GM12878 (cell line): ENCODE measurements around the gene OTOP3. TPM values are rescaled to one million over a fixed set of nuclear protein-coding genes. Genes with fewer than 3 reads are reported as not detected.

ENCODE experiments used
- ATAC-seq: fragments of 200-7000 bp; cut with Tn5 transposase; 3 replicates; pipeline ENCODE4 v1.9.1; 2020; ENCODE audit warnings: mild to moderate bottlenecking, moderate library complexity
- BruUV-seq: library from RNA; stranded (reverse); fragments of 400-500 nt; replicated peaks from 2 replicates; lab custom pipeline; 2021; lab: Mats Ljungman, UMichigan
- CTCF ChIA-PET: fragments of 300-600 bp; sonication (Branson Sonifier 250); formaldehyde crosslinking; extraction: SDS; loops from one replicate; lab custom pipeline; 2021; ENCODE audit warnings: inconsistent platforms; lab: Yijun Ruan, JAX
- POLR2A ChIA-PET: fragments of 350-600 bp; formaldehyde crosslinking; extraction: SDS; loops from one replicate; lab custom pipeline; 2021; ENCODE audit warnings: inconsistent platforms; lab: Charles Lee
- RAD21 ChIA-PET: fragments of 300-600 bp; sonication (Branson Sonifier 250); formaldehyde crosslinking; loops from one replicate; lab custom pipeline; 2023; ENCODE audit warnings: antibody characterized with exemption; ENCODE audit not compliant: unreplicated experiment; lab: Charles Lee
- SMC1A ChIA-PET: fragments of 300-600 bp; sonication (Branson Sonifier 250); formaldehyde crosslinking; loops from one replicate; lab custom pipeline; 2023; ENCODE audit not compliant: unreplicated experiment, uncharacterized antibody; lab: Charles Lee
- DNase-seq: peaks from one replicate; pipeline ENCODE4 v3.0.0-alpha.2; 2011; ENCODE audit warnings: low read depth, low spot score
- FAIRE-seq: peaks from 3 replicates; lab custom pipeline; 2011; peaks lifted over from hg19 to GRCh38; lab: Jason Lieb, UNC
- H2AFZ ChIP-seq: 2 replicates; pipeline ENCODE4 v1.6.0; 2011; ENCODE audit warnings: low read depth, low read length, control low read depth; ENCODE audit not compliant: control insufficient read depth
- H3K27ac ChIP-seq: 2 replicates; pipeline ENCODE4 v1.5.1; 2011; ENCODE audit warnings: control low read depth; ENCODE audit not compliant: control insufficient read depth, insufficient read depth
- H3K27me3 ChIP-seq, 2 experiments: replicated peaks in 1 of 2; 2 replicates each; pipeline versions ENCODE4 v1.6.0 to v1.6.1; 2011; ENCODE audit warnings: low read length in 1 of 2; ENCODE audit not compliant: control insufficient read depth in 2 of 2, insufficient read depth in 2 of 2
- H3K36me3 ChIP-seq, 2 experiments: 2 replicates each; pipeline ENCODE4 v1.5.1; 2011; ENCODE audit warnings: low read length in 1 of 2; ENCODE audit not compliant: control insufficient read depth in 2 of 2, insufficient read depth in 2 of 2
- H3K4me1 ChIP-seq: 2 replicates; pipeline ENCODE4 v1.6.1; 2011; ENCODE audit warnings: mild to moderate bottlenecking, low read length, moderate library complexity, mixed read lengths; ENCODE audit not compliant: control insufficient read depth, insufficient read depth
- H3K4me2 ChIP-seq: 2 replicates; pipeline ENCODE4 v1.6.0; 2011; ENCODE audit warnings: control low read depth; ENCODE audit not compliant: control insufficient read depth, insufficient read depth
- H3K4me3 ChIP-seq: fragments of 200-600 bp; sonication (generic); 2 replicates; pipeline ENCODE4 v1.5.1; 2016
- H3K79me2 ChIP-seq: 2 replicates; pipeline ENCODE4 v1.6.0; 2011; ENCODE audit warnings: low read length; ENCODE audit not compliant: control insufficient read depth, insufficient read depth
- H3K9ac ChIP-seq: 2 replicates; pipeline ENCODE4 v1.8.0; 2011; ENCODE audit warnings: low read length, control low read depth, mixed read lengths; ENCODE audit not compliant: control insufficient read depth, insufficient read depth
- H3K9me3 ChIP-seq: replicated peaks from 3 replicates; pipeline ENCODE4 v1.5.1; 2011; ENCODE audit warnings: mild to moderate bottlenecking, low read length; ENCODE audit not compliant: control insufficient read depth, insufficient read depth
- H4K20me1 ChIP-seq: 2 replicates; pipeline ENCODE4 v1.6.0; 2011; ENCODE audit not compliant: control insufficient read depth, insufficient read depth
- ASH2L ChIP-seq: fragments of 300-600, 200-600 bp; sonication (generic); IDR thresholded peaks from 2 replicates; pipeline ENCODE4 v1.6.1; 2017; ENCODE audit warnings: low read depth, mild to moderate bottlenecking, borderline replicate concordance
- CEBPB ChIP-seq, 2 experiments: fragments of 150-350 bp in 1 of 2; IDR thresholded peaks; 2 replicates each; pipeline ENCODE4 v1.6.1; 2012 to 2014; ENCODE audit warnings: low read depth in 2 of 2, low read length in 2 of 2, borderline replicate concordance in 1 of 2, inconsistent platforms in 1 of 2
- NFXL1 ChIP-seq: fragments of 450-650 bp; IDR thresholded peaks from 2 replicates; pipeline ENCODE4 v1.6.1; 2017; ENCODE audit warnings: antibody characterized with exemption, mild to moderate bottlenecking, borderline replicate concordance
- POLR2AphosphoS2 ChIP-seq: IDR thresholded peaks from 2 replicates; pipeline ENCODE4 v1.6.1; 2011; ENCODE audit warnings: low read depth, mild to moderate bottlenecking, low read length, improper control_type of control experiment, moderate library complexity
- RB1 ChIP-seq: fragments of 450-650 bp; formaldehyde crosslinking; IDR thresholded peaks from 2 replicates; pipeline ENCODE4 v1.6.1; 2017; ENCODE audit warnings: mild to moderate bottlenecking, borderline replicate concordance
- SIN3A ChIP-seq: IDR thresholded peaks from 2 replicates; pipeline ENCODE4 v1.6.1; 2012; ENCODE audit warnings: low read depth, low read length, improper control_type of control experiment
- ZNF207 ChIP-seq: fragments of 450-650 bp; IDR thresholded peaks from 2 replicates; pipeline ENCODE4 v1.6.1; 2014; ENCODE audit warnings: antibody characterized with exemption, mild to moderate bottlenecking, borderline replicate concordance
- ZSCAN29 ChIP-seq: fragments of 450-650 bp; IDR thresholded peaks from 2 replicates; pipeline ENCODE4 v1.6.1; 2017; ENCODE audit warnings: mild to moderate bottlenecking, moderate library complexity
- WGBS: methylation state at CpG from one replicate; pipeline ENCODE4 v1.1.6; 2016; ENCODE audit warnings: low lambda C conversion rate; ENCODE audit not compliant: insufficient replicate concordance, insufficient coverage; ENCODE audit errors: missing lambda C conversion rate; 5-methylcytosine and 5-hydroxymethylcytosine counted together
- in situ Hi-C: fragments of 300-500 bp; cut with MboI; formaldehyde crosslinking; loops from 9 replicates; pipeline ENCODE4 v1.14.3; 2018; ENCODE audit warnings: mixed read lengths
- intact Hi-C: fragments of 100-400 bp; cut with micrococcal nuclease; formaldehyde crosslinking; loops from one replicate; pipeline ENCODE4 v1.14.2; 2022; ENCODE audit not compliant: unreplicated experiment
- polyA plus RNA-seq, 11 experiments: library from polyadenylated mRNA; depleted of rRNA in 4 of 11; unstranded in 6 of 11; stranded (reverse) in 5 of 11; fragments of >200 nt; fragmentation: Nextera tagmentation in 4 of 11; fragmentation: Illumina TruSeq in 1 of 11; extraction: Ambion mirVana in 4 of 11; extraction: Trizol in 1 of 11; gene quantifications; 1 replicate in 1 of 11; 2 replicates in 10 of 11; pipeline versions ENCODE4 v1.2.1 to v1.2.3, GENCODE V29; 2011 to 2016; ENCODE audit warnings: inconsistent platforms in 2 of 11, missing spikeins in 2 of 11, low read depth in 1 of 11
- total RNA-seq, 4 experiments: library from RNA; depleted of rRNA in 3 of 4; stranded (reverse); fragments of >200 nt in 3 of 4; fragmentation: Illumina TruSeq in 1 of 4; extraction: Trizol in 1 of 4; gene quantifications; 2 replicates each; pipeline versions ENCODE4 v1.2.1 to v1.2.3, GENCODE V29; 2013 to 2021
- TF ChIP-seq, protein P1 (sequence below): IDR thresholded peaks from 2 replicates; pipeline ENCODE4 v1.6.1; 2012; ENCODE audit warnings: low read depth, low read length, improper control_type of control experiment
- TF ChIP-seq, protein P2 (sequence below): fragments of 450-650 bp; IDR thresholded peaks from 2 replicates; pipeline ENCODE4 v1.6.1; 2017; ENCODE audit warnings: mild to moderate bottlenecking, moderate library complexity

Gene OTOP3
- total and polyA plus RNA-seq, 10 of the 15 experiments (the other 5 are each of a cell fraction or from before 2014, with no cell fraction given), result 0.03 to 0.06 TPM; not detected in 8

DNA sequence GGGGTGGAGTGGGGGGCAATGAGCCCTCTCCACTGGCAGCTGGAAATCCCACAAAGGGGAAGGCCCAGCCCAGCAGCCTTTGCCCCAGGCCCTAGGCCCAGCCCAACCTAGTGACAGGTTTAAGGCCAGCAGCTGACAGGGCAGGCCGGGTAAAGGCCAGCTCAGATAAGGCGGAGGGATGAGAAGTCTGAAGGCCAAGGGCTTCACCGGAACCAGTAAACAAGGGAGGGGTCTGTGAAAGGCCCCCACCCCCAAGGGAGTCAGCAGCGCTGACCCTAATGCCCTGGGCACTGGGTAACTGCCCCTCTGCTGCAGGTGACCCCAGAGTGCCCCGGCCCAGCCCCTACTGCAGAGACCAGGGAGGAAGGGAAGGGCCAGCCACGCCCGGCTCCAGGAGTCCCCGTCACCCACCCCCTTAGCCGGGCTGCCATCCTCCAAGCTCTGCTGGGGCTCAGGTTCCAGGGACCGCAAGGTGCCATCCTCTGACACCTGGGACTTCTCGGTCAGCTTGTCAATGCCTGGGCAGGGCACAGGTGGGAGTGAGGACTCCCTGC lies 17.5 kb downstream of the OTOP3 start:
- no peak overlapping the region for H3K4me2 ChIP-seq
- no peak for ATAC-seq
- H3K9ac ChIP-seq, result no peak overlapping the region
- in situ Hi-C loops, result no loop called here
- ChIA-PET CTCF (interaction anchor here (3.5 to 13.8 kb wide), 2 partner anchors 8 to 29 kb away, joined by 19 to 274 read pairs; partner anchors contain the start of genes OTOP2 and USH1G), RAD21 (no interaction called here), SMC1A (interaction anchor here (1.0 kb wide), 1 partner anchor 177 kb away, joined by 3 read pairs; the partner anchor contains the start of gene NAT9), POLR2A (no interaction called here)
- no peaks in the 10 kb centered on the region for H3K36me3 ChIP-seq
- no peaks in the 10 kb centered on the region; the same call in 2 of the 3 replicates for H3K9me3 ChIP-seq
- H2AFZ ChIP-seq, result no peak overlapping the region
- TF ChIP-seq ZSCAN29, result no peak
- no peak for TF ChIP-seq CEBPB (IDR thresholded peaks at IDR 0.05; ENCODE audit: borderline replicate concordance in 1 of 2, low read depth in 2 of 2, low read length in 2 of 2)
- BruUV-seq, result no TSS peak
- H3K27me3 ChIP-seq, result no peaks in the 10 kb centered on the region
- DNase-seq, result no peak
- no peak for FAIRE-seq
- no peaks in the 10 kb centered on the region for H3K79me2 ChIP-seq
- no peak overlapping the region for H3K27ac ChIP-seq
- intact Hi-C loops, result no loop called here
- WGBS, result 51% methylated on average over 10 of the region's 11 CpGs
- H3K4me1 ChIP-seq, result no peaks in the 10 kb centered on the region
- H3K4me3 ChIP-seq, result no peak overlapping the region
- H4K20me1 ChIP-seq, result no peaks in the 10 kb centered on the region

DNA sequence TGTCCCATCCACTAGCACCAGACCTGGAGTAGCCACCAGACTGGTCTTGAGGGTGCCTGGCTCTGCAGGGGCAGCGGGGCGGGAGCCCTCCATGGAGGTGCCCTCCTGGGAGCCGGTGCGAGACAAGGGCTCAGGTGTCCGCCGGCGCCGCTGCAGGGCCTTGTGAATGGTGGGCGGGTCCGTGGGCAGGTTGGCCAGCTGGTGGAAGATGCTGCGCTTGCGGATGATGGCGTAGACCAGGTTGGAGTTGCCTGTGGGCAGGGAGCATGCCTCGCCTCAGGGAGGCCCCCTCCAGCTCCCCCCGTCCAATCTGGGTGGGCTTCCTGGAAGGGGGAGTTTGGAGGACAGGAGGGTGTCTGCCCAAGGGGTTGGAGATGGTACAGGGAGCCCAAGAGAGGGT lies 18.4 kb downstream of the OTOP3 start:
- 60% methylated on average over 15 of the region's 15 CpGs for WGBS
- CTCF ChIA-PET, result interaction anchor here (13.8 kb wide), 1 partner anchor 30 kb away, joined by 274 read pairs; the partner anchor contains the start of genes OTOP2 and USH1G
- Histone ChIP-seq H3K4me2 (no peak overlapping the region), H4K20me1 (no peaks in the 10 kb centered on the region), H2AFZ (no peak overlapping the region), H3K4me3 (no peak overlapping the region), H3K79me2 (no peaks in the 10 kb centered on the region), H3K4me1 (no peaks in the 10 kb centered on the region), H3K9me3 (no peaks in the 10 kb centered on the region; the same call in 2 of the 3 replicates), H3K27ac (no peak overlapping the region), H3K27me3 (no peaks in the 10 kb centered on the region), H3K36me3 (no peaks in the 10 kb centered on the region), H3K9ac (no peak overlapping the region)
- in situ Hi-C loops, result no loop called here
- SMC1A ChIA-PET, result no interaction called here
- POLR2A ChIA-PET, result no interaction called here
- RAD21 ChIA-PET, result no interaction called here
- ATAC-seq (no peak), DNase-seq (no peak), FAIRE-seq (no peak)
- no TSS peak for BruUV-seq
- intact Hi-C loops, result no loop called here
- TF ChIP-seq SIN3A (no peak), ZNF207 (no peak), RB1 (no peak), ASH2L (no peak), POLR2AphosphoS2 (no peak), NFXL1 (no peak)
- TF ChIP-seq, protein P1, sequence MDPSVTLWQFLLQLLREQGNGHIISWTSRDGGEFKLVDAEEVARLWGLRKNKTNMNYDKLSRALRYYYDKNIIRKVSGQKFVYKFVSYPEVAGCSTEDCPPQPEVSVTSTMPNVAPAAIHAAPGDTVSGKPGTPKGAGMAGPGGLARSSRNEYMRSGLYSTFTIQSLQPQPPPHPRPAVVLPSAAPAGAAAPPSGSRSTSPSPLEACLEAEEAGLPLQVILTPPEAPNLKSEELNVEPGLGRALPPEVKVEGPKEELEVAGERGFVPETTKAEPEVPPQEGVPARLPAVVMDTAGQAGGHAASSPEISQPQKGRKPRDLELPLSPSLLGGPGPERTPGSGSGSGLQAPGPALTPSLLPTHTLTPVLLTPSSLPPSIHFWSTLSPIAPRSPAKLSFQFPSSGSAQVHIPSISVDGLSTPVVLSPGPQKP, result no peak
- TF ChIP-seq, protein P2, sequence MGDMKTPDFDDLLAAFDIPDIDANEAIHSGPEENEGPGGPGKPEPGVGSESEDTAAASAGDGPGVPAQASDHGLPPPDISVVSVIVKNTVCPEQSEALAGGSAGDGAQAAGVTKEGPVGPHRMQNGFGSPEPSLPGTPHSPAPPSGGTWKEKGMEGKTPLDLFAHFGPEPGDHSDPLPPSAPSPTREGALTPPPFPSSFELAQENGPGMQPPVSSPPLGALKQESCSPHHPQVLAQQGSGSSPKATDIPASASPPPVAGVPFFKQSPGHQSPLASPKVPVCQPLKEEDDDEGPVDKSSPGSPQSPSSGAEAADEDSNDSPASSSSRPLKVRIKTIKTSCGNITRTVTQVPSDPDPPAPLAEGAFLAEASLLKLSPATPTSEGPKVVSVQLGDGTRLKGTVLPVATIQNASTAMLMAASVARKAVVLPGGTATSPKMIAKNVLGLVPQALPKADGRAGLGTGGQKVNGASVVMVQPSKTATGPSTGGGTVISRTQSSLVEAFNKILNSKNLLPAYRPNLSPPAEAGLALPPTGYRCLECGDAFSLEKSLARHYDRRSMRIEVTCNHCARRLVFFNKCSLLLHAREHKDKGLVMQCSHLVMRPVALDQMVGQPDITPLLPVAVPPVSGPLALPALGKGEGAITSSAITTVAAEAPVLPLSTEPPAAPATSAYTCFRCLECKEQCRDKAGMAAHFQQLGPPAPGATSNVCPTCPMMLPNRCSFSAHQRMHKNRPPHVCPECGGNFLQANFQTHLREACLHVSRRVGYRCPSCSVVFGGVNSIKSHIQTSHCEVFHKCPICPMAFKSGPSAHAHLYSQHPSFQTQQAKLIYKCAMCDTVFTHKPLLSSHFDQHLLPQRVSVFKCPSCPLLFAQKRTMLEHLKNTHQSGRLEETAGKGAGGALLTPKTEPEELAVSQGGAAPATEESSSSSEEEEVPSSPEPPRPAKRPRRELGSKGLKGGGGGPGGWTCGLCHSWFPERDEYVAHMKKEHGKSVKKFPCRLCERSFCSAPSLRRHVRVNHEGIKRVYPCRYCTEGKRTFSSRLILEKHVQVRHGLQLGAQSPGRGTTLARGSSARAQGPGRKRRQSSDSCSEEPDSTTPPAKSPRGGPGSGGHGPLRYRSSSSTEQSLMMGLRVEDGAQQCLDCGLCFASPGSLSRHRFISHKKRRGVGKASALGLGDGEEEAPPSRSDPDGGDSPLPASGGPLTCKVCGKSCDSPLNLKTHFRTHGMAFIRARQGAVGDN, result no peak
